Naive B cell (primary cell): ENCODE data around the gene GRIN2A. TPM values are rescaled to one million over a fixed set of nuclear protein-coding genes. Genes with fewer than 3 reads are reported as not detected.

Experiments
- ATAC-seq, 2 donors: fragments of 150-1000 bp; cut with Tn5 transposase; 2 replicates each; pipeline ENCODE4 v1.10.0; 2021; ENCODE audit warnings: low read depth in 2 of 2, mild to moderate bottlenecking in 2 of 2, moderate library complexity in 2 of 2
- DNase-seq: peaks from one replicate; pipeline ENCODE4 v3.0.0; 2022
- H3K27ac Mint-ChIP-seq, 6 donors: one replicate each; pipeline ENCODE4 v1.8.0; 2020 to 2022; ENCODE audit warnings: mild to moderate bottlenecking in 6 of 6, mixed read lengths in 6 of 6, moderate library complexity in 5 of 6, inconsistent platforms in 2 of 6
- H3K27me3 Mint-ChIP-seq, 3 donors: one replicate each; pipeline ENCODE4 v1.8.0; 2021 to 2022; ENCODE audit warnings: mixed read lengths in 3 of 3, mild to moderate bottlenecking in 1 of 3
- H3K36me3 Mint-ChIP-seq, 2 donors: one replicate each; pipeline ENCODE4 v1.8.0; 2020 to 2022; ENCODE audit warnings: mixed read lengths in 2 of 2, inconsistent platforms in 1 of 2, mild to moderate bottlenecking in 1 of 2
- H3K4me1 Mint-ChIP-seq, 3 donors: one replicate each; pipeline ENCODE4 v1.8.0; 2020 to 2022; ENCODE audit warnings: mixed read lengths in 3 of 3, inconsistent platforms in 1 of 3, mild to moderate bottlenecking in 1 of 3, moderate library complexity in 1 of 3
- H3K4me3 Mint-ChIP-seq, 8 donors: one replicate each; pipeline ENCODE4 v1.8.0; 2020 to 2022; ENCODE audit warnings: mild to moderate bottlenecking in 8 of 8, mixed read lengths in 8 of 8, moderate library complexity in 8 of 8, inconsistent platforms in 2 of 8
- H3K9me3 Mint-ChIP-seq, 7 donors: one replicate each; pipeline ENCODE4 v1.8.0; 2020 to 2022; ENCODE audit warnings: mixed read lengths in 7 of 7, mild to moderate bottlenecking in 5 of 7, inconsistent platforms in 2 of 7, moderate library complexity in 1 of 7
- polyA plus RNA-seq, 6 donors: library from polyadenylated mRNA; unstranded; fragments of 300-500 nt; fragmentation: Illumina TruSeq; gene quantifications; one replicate each; pipeline ENCODE4 v1.2.3, GENCODE V29; 2021; ENCODE audit warnings: low read depth in 6 of 6

Gene GRIN2A
- polyA plus RNA-seq, 6 donors from 2014 or later: 0.04 to 0.53 (median 0.17) TPM; not detected in 3

DNA sequence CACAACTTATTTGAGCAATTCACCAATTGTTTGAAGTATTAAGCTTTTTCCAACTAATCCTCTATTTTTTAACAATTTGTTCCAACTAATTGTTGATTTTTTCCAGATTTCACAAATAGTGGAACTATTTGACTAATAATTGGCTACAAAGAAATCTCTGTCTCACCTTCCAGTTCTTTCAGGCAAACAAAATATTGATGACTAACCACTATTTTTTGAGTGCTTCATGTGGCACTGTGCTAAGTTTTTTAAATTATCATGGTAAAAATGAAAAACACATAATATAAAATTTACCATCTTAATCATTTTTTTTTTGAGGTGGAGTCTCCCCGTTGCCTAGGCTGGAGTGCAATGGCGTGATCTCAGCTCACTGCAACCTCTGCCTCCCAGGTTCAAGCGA lies 24.6 kb upstream of the GRIN2A start:
- H3K9me3 Mint-ChIP-seq: peaks cover 3 to 15% (median 11%) of the 10 kb centered on the region in 7 donors
- peaks cover 0 to 5% (median 2%) of the 10 kb centered on the region in 3 donors for H3K4me1 Mint-ChIP-seq

GRCh38 chr16:10206215-10206614 lies 24.0 kb upstream of the GRIN2A start:
- Mint-ChIP-seq H3K36me3 (peaks cover 0 to 9% of the 10 kb centered on the region in 2 donors), H3K4me1 (peaks cover 0 to 5% (median 0%) of the 10 kb centered on the region in 3 donors), H3K27ac (peak overlapping the region in 1 of 6 donors; percentile 22), H3K9me3 (peaks cover 3 to 15% (median 11%) of the 10 kb centered on the region in 7 donors), H3K27me3 (peaks cover 34 to 39% (median 37%) of the 10 kb centered on the region in 3 donors), H3K4me3 (peak overlapping the region in 1 of 8 donors; percentile 17)
- no peak for ATAC-seq
- DNase-seq: no peak

More for the DNA sequence above, 24.6 kb upstream of the GRIN2A start:
- Mint-ChIP-seq H3K27me3 (peaks cover 28 to 42% (median 39%) of the 10 kb centered on the region in 3 donors), H3K27ac (no peak overlapping the region), H3K36me3 (peaks cover 0 to 9% of the 10 kb centered on the region in 2 donors), H3K4me3 (no peak overlapping the region)
- ATAC-seq (no peak), DNase-seq (no peak)

DNA sequence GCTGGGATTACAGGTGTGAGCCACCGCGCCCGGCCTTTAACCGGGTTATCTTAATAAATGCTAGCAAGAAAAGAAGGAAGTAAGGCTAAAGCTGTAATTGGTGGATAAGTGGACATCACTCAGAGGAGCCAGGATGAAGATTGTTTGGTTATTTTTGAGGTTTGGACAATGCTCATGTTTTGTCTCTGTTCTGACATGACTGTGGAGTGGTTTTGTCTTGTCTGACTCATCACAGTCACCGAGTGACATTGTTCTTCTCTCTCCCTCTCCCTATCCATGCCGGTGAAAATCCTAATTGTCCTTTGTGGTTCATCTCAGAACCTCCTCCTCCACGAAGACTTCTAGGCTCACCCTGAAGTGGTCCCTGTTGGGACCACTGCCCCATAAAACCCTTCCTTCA lies 23.5 kb upstream of the GRIN2A start:
- no peak overlapping the region for H3K4me3 Mint-ChIP-seq
- peaks cover 0 to 9% of the 10 kb centered on the region in 2 donors for H3K36me3 Mint-ChIP-seq
- H3K4me1 Mint-ChIP-seq: peaks cover 0 to 5% (median 0%) of the 10 kb centered on the region in 3 donors
- no peak for DNase-seq
- H3K27me3 Mint-ChIP-seq: peaks cover 33 to 38% (median 37%) of the 10 kb centered on the region in 3 donors
- ATAC-seq: no peak
- H3K27ac Mint-ChIP-seq: no peak overlapping the region
- peaks cover 3 to 15% (median 11%) of the 10 kb centered on the region in 7 donors for H3K9me3 Mint-ChIP-seq

DNA sequence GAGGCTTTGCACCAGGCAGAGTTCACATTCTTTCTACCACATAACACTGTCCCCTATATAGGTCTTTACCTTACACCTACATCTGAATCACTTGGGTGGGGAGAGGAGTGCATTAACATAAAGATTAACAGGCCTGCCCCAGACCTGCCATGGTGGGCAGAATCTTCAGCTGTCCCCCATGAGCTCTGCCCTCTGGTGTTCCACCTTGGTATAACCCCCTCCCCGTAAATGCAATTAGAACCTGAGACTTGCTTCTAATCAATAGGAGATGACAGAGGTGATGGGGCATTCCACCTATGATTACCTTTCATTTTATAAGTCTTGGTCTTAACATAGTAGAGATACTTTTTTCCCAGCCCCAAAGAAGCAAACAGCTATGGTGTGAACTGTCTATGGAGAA lies 20.4 kb upstream of the GRIN2A start:
- Mint-ChIP-seq H3K27me3 (peaks cover 15 to 34% (median 27%) of the 10 kb centered on the region in 3 donors), H3K27ac (peak overlapping the region in 1 of 6 donors; percentile 52), H3K9me3 (peaks cover 2 to 13% (median 8%) of the 10 kb centered on the region in 7 donors), H3K4me1 (peaks cover 0 to 5% (median 0%) of the 10 kb centered on the region in 3 donors), H3K36me3 (peaks cover 0 to 7% of the 10 kb centered on the region in 2 donors), H3K4me3 (no peak overlapping the region)
- ATAC-seq (no peak), DNase-seq (no peak)

DNA sequence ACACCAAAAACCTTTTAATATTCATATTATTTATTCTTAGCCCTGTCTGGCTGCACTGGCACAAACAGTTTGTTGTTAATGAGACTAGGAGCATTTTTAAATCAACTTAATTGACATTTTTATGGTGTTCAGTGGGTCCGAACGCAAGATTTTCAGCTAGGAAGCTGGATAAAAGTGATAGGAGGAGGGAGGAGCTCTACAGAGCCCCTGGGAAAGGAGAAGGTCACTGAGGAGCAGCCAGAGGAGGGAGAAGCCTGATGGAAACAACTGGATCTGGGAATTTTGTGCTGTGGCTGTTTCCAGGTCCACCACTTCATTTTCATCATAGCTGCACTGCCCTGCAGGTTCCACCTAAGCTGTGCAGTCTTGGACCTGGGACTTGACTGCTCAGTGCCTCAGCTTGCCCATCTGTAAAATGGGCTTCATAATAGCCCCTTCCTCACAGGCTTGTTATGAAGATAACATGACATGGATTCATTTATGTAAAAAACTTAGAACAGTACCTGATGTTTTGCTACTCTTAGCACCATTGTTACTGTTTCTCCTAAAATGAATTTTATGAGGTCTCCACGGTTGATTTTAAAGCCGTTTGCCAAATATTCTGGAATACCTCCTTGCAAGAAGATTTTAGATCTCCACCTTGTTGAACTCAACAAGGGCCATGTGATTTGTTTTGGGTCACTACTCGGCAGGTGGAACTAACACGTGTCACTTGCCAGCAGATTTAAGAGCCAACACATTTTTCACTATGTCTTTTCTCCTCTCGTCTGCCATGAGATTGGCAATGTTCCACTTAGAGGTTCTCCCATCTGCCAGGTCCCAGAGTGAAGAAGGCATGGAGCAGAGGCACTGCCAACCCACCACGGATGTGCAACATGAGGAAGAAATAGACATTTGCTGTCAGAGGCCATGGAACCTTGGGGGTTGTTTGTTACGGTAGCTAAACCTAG lies 18.7 kb upstream of the GRIN2A start:
- H3K27ac Mint-ChIP-seq: no peak overlapping the region
- peaks cover 0 to 5% (median 2%) of the 10 kb centered on the region in 3 donors for H3K4me1 Mint-ChIP-seq
- H3K9me3 Mint-ChIP-seq: peaks cover 2 to 10% (median 6%) of the 10 kb centered on the region in 7 donors
- H3K36me3 Mint-ChIP-seq: peaks cover 0 to 4% of the 10 kb centered on the region in 2 donors
- DNase-seq (no peak), ATAC-seq (no peak)
- H3K27me3 Mint-ChIP-seq: peaks cover 12 to 45% (median 18%) of the 10 kb centered on the region in 3 donors
- peak overlapping the region in 1 of 8 donors; percentile 44 for H3K4me3 Mint-ChIP-seq

GRCh38 chr16:10196999-10197398 lies 14.8 kb upstream of the GRIN2A start:
- Mint-ChIP-seq H3K27me3 (peaks cover 16 to 47% (median 32%) of the 10 kb centered on the region in 3 donors), H3K4me1 (peaks cover 0 to 2% (median 0%) of the 10 kb centered on the region in 3 donors), H3K36me3 (no peaks in the 10 kb centered on the region), H3K9me3 (peaks cover 0 to 10% (median 0%) of the 10 kb centered on the region in 7 donors), H3K4me3 (no peak overlapping the region), H3K27ac (no peak overlapping the region)
- DNase-seq (no peak), ATAC-seq (no peak)

DNA sequence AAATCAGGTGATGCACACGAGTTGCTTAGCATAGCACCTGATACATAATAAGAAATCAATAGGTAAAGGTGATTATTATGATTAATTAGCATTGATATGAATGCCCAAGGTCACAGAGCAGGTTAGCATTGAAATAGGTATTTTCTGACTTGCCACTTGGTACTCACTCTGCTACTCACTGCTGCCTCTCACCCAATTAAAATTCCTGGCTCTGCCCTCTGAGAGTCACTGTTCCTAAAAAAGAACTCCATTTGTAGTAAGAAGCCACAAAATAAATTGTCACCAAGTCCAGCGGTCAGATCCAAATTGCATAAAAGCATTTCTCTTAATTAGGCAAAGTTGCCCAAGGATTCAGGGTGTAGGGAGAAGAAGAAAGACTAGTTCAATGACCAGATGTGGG lies 8.9 kb upstream of the GRIN2A start:
- H3K9me3 Mint-ChIP-seq: peaks cover 0 to 10% (median 0%) of the 10 kb centered on the region in 7 donors
- peak overlapping the region in 1 of 6 donors; percentile 28 for H3K27ac Mint-ChIP-seq
- ATAC-seq: no peak

GRCh38 chr16:10189861-10190390 lies 7.7 kb upstream of the GRIN2A start:
- H3K27ac Mint-ChIP-seq: no peak overlapping the region
- ATAC-seq: no peak
- no peaks in the 10 kb centered on the region for H3K36me3 Mint-ChIP-seq

More for the DNA sequence above, 8.9 kb upstream of the GRIN2A start:
- Mint-ChIP-seq H3K4me3 (no peak overlapping the region), H3K27me3 (peaks cover 18 to 62% (median 54%) of the 10 kb centered on the region in 3 donors), H3K36me3 (no peaks in the 10 kb centered on the region), H3K4me1 (no peaks in the 10 kb centered on the region)
- no peak for DNase-seq

DNA sequence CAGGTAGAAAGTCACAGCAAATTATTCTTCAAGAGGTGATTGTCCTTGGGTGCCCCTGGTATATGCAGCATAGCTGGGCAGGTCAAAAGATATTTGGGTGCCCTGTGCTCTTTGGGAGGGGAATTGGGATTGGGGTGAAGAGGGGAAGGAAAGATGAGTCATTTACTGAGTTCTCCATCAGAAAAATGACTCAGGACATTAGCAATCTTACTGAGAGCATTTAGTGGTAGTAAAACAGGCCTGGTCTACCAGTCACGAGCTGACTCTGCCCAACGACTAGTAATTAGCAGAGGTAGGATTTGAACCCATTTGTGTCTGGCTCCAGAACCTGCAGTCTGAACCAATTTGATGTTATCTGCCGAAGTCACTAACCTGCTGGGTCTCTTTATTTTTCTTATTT lies 6.0 kb upstream of the GRIN2A start:
- ATAC-seq (no peak), DNase-seq (no peak)
- peaks cover 23 to 72% (median 59%) of the 10 kb centered on the region in 3 donors for H3K27me3 Mint-ChIP-seq
- H3K36me3 Mint-ChIP-seq: no peaks in the 10 kb centered on the region
- peaks cover 0 to 6% (median 1%) of the 10 kb centered on the region in 7 donors for H3K9me3 Mint-ChIP-seq
- no peak overlapping the region for H3K27ac Mint-ChIP-seq
- no peak overlapping the region for H3K4me3 Mint-ChIP-seq
- peaks cover 3 to 5% (median 4%) of the 10 kb centered on the region in 3 donors for H3K4me1 Mint-ChIP-seq

More at GRCh38 chr16:10189861-10190390, 7.7 kb upstream of the GRIN2A start:
- DNase-seq: no peak
- peaks cover 18 to 69% (median 54%) of the 10 kb centered on the region in 3 donors for H3K27me3 Mint-ChIP-seq
- peaks cover 0 to 8% (median 0%) of the 10 kb centered on the region in 7 donors for H3K9me3 Mint-ChIP-seq
- no peak overlapping the region for H3K4me3 Mint-ChIP-seq
- H3K4me1 Mint-ChIP-seq: no peaks in the 10 kb centered on the region

GRCh38 chr16:10181196-10182162 lies 749 bp downstream of the GRIN2A start:
- no peaks in the 10 kb centered on the region for H3K36me3 Mint-ChIP-seq
- ATAC-seq (peak; percentile 46), DNase-seq (peak; percentile 49)
- peaks cover 0 to 9% (median 2%) of the 10 kb centered on the region in 7 donors for H3K9me3 Mint-ChIP-seq
- peaks cover 41 to 93% (median 61%) of the 10 kb centered on the region in 3 donors for H3K27me3 Mint-ChIP-seq
- peak overlapping the region in 4 of 6 donors; percentile 11 to 81 (median 50) for H3K27ac Mint-ChIP-seq
- peak overlapping the region; percentile 70 to 88 (median 80) for H3K4me3 Mint-ChIP-seq
- peaks cover 17 to 25% (median 21%) of the 10 kb centered on the region in 3 donors for H3K4me1 Mint-ChIP-seq

- Mint-ChIP-seq H3K4me3 (peak overlapping the region; percentile 66 to 88 (median 80)), H3K4me1 (peaks cover 17 to 25% (median 21%) of the 10 kb centered on the region in 3 donors), H3K9me3 (peaks cover 0 to 12% (median 2%) of the 10 kb centered on the region in 7 donors), H3K36me3 (no peaks in the 10 kb centered on the region), H3K27me3 (peaks cover 41 to 91% (median 61%) of the 10 kb centered on the region in 3 donors), H3K27ac (peak overlapping the region in 3 of 6 donors; percentile 56 to 81 (median 76))
- DNase-seq: peak; percentile 24
- ATAC-seq: peak; percentile 26 to 42
These were observed 1.5 kb downstream of the GRIN2A start for GRCh38 chr16:10180771-10181163.

DNA sequence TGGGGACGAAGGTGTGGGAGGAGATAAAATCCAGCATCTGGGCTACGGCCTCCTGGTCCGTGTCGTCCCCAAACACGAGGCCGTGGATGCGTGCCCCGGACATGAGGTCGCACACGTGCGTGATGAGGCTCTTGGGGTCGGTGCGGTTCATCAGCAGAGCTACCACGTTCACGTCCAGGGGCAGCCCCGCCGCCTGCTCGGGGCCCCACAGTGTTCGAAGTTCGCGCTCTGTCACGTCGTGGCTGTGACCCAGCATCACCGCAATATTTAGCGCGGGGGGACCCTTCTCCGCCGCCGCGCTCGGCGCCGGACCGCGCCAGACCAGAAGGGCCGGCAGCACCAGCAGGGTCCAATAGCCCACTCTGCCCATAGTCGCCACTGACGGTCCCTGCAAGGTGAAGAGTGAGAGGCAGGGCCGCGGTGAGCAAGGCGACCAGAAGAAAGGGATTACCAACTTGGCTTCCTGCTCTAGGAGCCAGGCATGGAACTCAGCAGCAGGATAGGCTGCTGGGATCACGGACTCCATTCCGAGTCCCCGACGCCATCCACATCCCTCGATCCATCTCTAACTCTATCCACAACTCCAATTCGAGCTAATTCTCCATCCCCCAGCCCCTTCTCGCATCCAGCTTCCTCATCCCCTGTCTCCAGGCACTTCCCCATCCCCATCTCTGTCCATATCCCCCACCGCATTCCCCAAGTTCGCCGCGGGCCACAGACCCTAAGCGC lies 2.0 kb downstream of the GRIN2A start:
- Mint-ChIP-seq H3K27ac (peak overlapping the region in 1 of 6 donors; percentile 76), H3K9me3 (peaks cover 0 to 12% (median 2%) of the 10 kb centered on the region in 7 donors), H3K36me3 (no peaks in the 10 kb centered on the region), H3K27me3 (peaks cover 41 to 92% (median 61%) of the 10 kb centered on the region in 3 donors), H3K4me3 (peak overlapping the region in 7 of 8 donors; percentile 57 to 88 (median 72)), H3K4me1 (peaks cover 17 to 25% (median 21%) of the 10 kb centered on the region in 3 donors)
- ATAC-seq (no peak), DNase-seq (no peak)
